Liver (tissue), 9 donors: Measurements from ENCODE around the gene USP5. TPM values are rescaled to one million over a fixed set of nuclear protein-coding genes. Genes with fewer than 3 reads are reported as not detected.
A peak's percentile ranks its signal among the peaks of the same experiment; 100 is the strongest.

ENCODE experiments used
- DNase-seq: peaks from one replicate; pipeline ENCODE4 v3.0.0-alpha.2; 2017; ENCODE audit warnings: low spot score
- H3K27ac ChIP-seq, 2 donors: one replicate each; pipeline ENCODE4 v1.7.0; 2013; ENCODE audit warnings: inconsistent platforms in 2 of 2, low read length in 2 of 2, control low read depth in 1 of 2, low read depth in 1 of 2, mild to moderate bottlenecking in 1 of 2
- H3K27me3 ChIP-seq, 4 donors: one replicate each; pipeline versions ENCODE4 v1.6.1 to v1.7.0; 2013; ENCODE audit warnings: low read length in 3 of 4, inconsistent platforms in 1 of 4, mild to moderate bottlenecking in 1 of 4, moderate library complexity in 1 of 4; ENCODE audit not compliant: control insufficient read depth in 4 of 4, insufficient read depth in 4 of 4
- H3K36me3 ChIP-seq, 4 donors: one replicate each; pipeline versions ENCODE4 v1.6.1 to v1.7.0; 2013; ENCODE audit warnings: low read length in 3 of 4, mild to moderate bottlenecking in 3 of 4, low read depth in 1 of 4, moderate library complexity in 1 of 4; ENCODE audit not compliant: control insufficient read depth in 4 of 4, insufficient read depth in 3 of 4
- H3K4me1 ChIP-seq, 4 donors: one replicate each; pipeline versions ENCODE4 v1.6.1 to v1.7.0; 2013; ENCODE audit warnings: low read length in 3 of 4, mild to moderate bottlenecking in 3 of 4, moderate library complexity in 1 of 4; ENCODE audit not compliant: control insufficient read depth in 4 of 4, insufficient read depth in 4 of 4
- H3K4me3 ChIP-seq, 3 donors: one replicate each; pipeline versions ENCODE4 v1.6.1 to v1.7.0; 2013; ENCODE audit warnings: low read length in 3 of 3, control low read depth in 1 of 3, low read depth in 1 of 3, mild to moderate bottlenecking in 1 of 3
- H3K9ac ChIP-seq, 2 donors: one replicate each; pipeline ENCODE4 v1.7.0; 2013; ENCODE audit warnings: low read length in 2 of 2, mild to moderate bottlenecking in 2 of 2, moderate library complexity in 2 of 2, control low read depth in 1 of 2, low read depth in 1 of 2
- H3K9me3 ChIP-seq, 4 donors: one replicate each; pipeline versions ENCODE4 v1.6.1 to v1.7.0; 2013; ENCODE audit warnings: low read length in 3 of 4; ENCODE audit not compliant: control insufficient read depth in 4 of 4
- EGR1 ChIP-seq, 2 donors: IDR thresholded peaks; 2 replicates each; pipeline ENCODE4 v1.6.1; 2016 to 2018; ENCODE audit warnings: antibody characterized with exemption in 2 of 2, low read depth in 2 of 2
- JUND ChIP-seq, 2 donors: IDR thresholded peaks; 2 replicates each; pipeline ENCODE4 v1.6.1; 2016; ENCODE audit warnings: antibody characterized with exemption in 2 of 2
- RAD21 ChIP-seq, 2 donors: IDR thresholded peaks; 2 replicates each; pipeline ENCODE4 v1.6.1; 2016; ENCODE audit warnings: antibody characterized with exemption in 2 of 2, mild to moderate bottlenecking in 2 of 2
- REST ChIP-seq: IDR thresholded peaks from 2 replicates; pipeline ENCODE4 v1.6.1; 2016; ENCODE audit warnings: antibody characterized with exemption, mild to moderate bottlenecking
- ZBTB33 ChIP-seq: IDR thresholded peaks from 2 replicates; pipeline ENCODE4 v1.6.1; 2016; ENCODE audit warnings: antibody characterized with exemption
- WGBS: extraction: QIAGEN DNeasy Blood & Tissue Kit; methylation state at CpG from one replicate; pipeline ENCODE4 v1.1.7; 2013; 5-methylcytosine and 5-hydroxymethylcytosine counted together
- polyA plus RNA-seq, 2 donors: library from polyadenylated mRNA; stranded (reverse) in 1 of 2; unstranded in 1 of 2; fragments of 200-250 nt in 1 of 2; fragments of >200 nt in 1 of 2; fragmentation: Nextera tagmentation in 1 of 2; extraction: Ambion mirVana in 1 of 2; gene quantifications; one replicate each; pipeline versions ENCODE4 v1.2.1 to v1.2.3, GENCODE V29; 2013 to 2015
- total RNA-seq, 2 donors: library from RNA; depleted of rRNA; stranded (reverse); fragments of >200 nt; gene quantifications; one replicate each; pipeline ENCODE4 v1.2.3, GENCODE V29; 2014
- TF ChIP-seq, protein P1 (sequence below): fragments of 150-350 bp; IDR thresholded peaks from 2 replicates; pipeline ENCODE4 v1.5.1; 2017; ENCODE audit warnings: improper control_type of control experiment, low read depth, low read length; ENCODE audit not compliant: missing input control
- TF ChIP-seq, protein P2 (sequence below): IDR thresholded peaks from 2 replicates; pipeline ENCODE4 v1.6.1; 2016; ENCODE audit warnings: antibody characterized with exemption
- donor health status: healthy.
- donor health status: healthy.
- donor health status: healthy.
- donor health status: healthy.
- donor health status: healthy.

USP5 gene
- total and polyA plus RNA-seq, 4 donors = 15.2 to 41.0 (median 35.7) TPM

DNA sequence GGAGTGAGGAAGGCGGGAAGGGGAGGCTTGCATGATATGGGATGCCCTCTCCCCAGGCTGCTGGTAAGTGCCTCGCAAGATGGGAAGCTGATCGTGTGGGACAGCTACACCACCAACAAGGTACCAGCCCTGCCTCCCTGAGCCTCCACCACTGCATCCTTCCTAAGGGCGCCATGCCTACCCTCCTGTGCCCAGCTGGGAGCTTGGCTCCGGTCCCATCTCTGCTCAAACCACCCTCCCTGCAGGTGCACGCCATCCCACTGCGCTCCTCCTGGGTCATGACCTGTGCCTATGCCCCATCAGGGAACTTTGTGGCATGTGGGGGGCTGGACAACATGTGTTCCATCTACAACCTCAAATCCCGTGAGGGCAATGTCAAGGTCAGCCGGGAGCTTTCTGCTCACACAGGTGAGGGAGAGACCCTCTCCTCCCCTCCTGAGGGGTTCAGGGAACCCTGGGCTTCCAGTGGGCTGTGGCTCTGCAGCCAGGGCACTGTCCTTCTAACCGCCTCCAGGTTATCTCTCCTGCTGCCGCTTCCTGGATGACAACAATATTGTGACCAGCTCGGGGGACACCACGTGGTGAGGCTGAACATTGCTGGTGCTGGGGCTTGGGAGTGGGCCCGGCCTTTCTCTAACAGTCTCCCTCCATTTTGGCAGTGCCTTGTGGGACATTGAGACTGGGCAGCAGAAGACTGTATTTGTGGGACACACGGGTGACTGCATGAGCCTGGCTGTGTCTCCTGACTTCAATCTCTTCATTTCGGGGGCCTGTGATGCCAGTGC lies 8.6 kb upstream of the USP5 start:
- WGBS = 61% methylated on average over 16 of the region's 16 CpGs
- no peaks in the 10 kb centered on the region for H3K36me3 ChIP-seq
- DNase-seq = no peak

More for the DNA sequence above, 8.6 kb upstream of the USP5 start:
- no peaks in the 10 kb centered on the region for H3K27me3 ChIP-seq
- TF ChIP-seq REST (no peak), JUND (IDR thresholded peaks at IDR 0.05) (no peak), EGR1 (IDR thresholded peaks at IDR 0.05; ENCODE audit: low read depth in 2 of 2) (no peak), RAD21 (IDR thresholded peaks at IDR 0.05) (peak in 1 of 2 donors; percentile 42), ZBTB33 (no peak)
- TF ChIP-seq, protein P1, sequence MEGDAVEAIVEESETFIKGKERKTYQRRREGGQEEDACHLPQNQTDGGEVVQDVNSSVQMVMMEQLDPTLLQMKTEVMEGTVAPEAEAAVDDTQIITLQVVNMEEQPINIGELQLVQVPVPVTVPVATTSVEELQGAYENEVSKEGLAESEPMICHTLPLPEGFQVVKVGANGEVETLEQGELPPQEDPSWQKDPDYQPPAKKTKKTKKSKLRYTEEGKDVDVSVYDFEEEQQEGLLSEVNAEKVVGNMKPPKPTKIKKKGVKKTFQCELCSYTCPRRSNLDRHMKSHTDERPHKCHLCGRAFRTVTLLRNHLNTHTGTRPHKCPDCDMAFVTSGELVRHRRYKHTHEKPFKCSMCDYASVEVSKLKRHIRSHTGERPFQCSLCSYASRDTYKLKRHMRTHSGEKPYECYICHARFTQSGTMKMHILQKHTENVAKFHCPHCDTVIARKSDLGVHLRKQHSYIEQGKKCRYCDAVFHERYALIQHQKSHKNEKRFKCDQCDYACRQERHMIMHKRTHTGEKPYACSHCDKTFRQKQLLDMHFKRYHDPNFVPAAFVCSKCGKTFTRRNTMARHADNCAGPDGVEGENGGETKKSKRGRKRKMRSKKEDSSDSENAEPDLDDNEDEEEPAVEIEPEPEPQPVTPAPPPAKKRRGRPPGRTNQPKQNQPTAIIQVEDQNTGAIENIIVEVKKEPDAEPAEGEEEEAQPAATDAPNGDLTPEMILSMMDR = peak; percentile 4
- TF ChIP-seq, protein P2, sequence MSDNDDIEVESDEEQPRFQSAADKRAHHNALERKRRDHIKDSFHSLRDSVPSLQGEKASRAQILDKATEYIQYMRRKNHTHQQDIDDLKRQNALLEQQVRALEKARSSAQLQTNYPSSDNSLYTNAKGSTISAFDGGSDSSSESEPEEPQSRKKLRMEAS = no peak
- H3K4me1 ChIP-seq = no peaks in the 10 kb centered on the region
- H3K27ac ChIP-seq = no peak overlapping the region
- H3K9ac ChIP-seq = no peak overlapping the region
- no peaks in the 10 kb centered on the region for H3K9me3 ChIP-seq
- H3K4me3 ChIP-seq = no peak overlapping the region
